ENCODE results near the gene GPR62.

Gene GPR62

GRCh38 chr3:51955893-51956770 lies 951 bp downstream of the GPR62 start:
- no peak for DNase-seq

DNA sequence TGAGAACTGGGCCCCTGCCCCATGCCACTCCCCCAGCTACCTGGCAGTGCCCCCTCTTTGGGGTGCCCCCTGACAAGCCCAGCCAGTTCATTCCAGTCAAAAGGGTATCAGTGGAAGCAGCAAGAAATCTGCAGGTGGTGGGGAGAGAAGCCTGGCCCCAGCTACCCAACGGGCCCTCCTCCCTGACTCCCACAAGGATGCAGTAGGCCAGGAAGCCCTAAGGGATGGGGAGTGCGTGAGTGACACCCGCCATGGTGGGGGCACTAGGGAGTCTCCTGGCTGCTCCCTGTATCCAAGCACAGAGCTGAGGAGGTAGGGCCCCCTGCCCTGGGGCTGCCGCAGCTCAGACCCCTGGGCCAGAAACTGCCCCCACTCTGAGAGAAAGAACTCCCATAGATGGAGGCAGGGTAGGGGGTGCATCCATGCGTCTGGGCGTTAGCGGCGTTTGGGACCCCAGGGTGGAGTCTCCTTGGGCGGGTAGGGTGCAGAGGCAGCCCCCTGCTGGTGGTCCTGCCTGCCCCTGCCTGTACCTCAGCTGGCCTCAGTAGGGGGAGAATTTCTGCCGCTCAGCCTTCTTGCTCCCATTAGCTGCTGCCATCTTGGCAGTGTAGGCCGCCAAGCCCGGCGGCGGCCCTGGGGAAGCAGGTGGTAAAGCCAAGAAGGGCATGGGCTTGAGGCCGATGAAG lies 2.5 kb downstream of the GPR62 start:
- DNase-seq: no peak

DNA sequence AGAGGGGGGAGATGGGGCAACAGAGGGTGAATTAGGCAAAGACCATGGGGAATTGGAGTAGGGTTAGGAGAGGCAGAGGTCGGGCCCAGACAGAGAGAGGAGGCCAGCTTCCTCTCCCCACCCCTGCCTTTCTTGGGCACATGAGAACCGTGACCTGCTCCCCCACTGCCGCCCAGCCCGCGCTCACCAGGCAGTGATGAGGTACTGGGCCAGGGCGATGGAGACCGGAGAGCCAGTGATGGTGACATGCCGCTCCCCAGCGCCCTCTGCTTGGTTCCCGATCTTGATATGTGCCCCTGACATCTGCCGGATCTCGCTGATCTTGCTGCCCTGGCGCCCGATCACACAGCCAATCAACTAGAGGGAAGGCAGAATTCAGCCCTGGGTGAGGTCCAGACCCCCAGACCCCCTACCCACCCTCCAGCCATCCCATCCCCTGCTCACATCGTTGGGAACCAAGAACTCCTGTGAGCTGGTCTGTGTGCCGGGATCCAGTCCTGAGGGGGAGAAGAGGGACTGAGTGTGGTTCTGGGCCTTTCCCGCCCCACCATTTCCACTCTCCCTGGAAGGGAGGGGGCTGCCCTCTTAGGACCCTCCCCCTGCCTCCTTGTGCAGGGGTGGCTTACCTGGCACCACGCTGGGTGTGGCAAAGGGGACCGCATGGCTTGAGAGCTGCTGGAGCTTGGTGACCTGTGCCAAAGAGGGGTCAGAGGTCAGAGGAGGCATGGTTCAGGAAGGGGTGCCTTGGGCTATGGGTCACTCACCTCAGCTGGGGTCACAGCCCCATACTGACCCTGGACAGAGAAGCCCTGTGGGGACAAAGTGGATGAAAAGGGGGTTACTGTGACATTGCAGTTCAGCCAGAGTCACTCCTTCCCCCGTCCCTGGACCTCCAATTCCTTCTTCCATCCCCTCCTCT lies 3.7 kb downstream of the GPR62 start:
- DNase-seq: no peak

GRCh38 chr3:51959651-51960050 lies 4.5 kb downstream of the GPR62 start:
- DNase-seq: no peak

GRCh38 chr3:51960386-51960785 lies 5.2 kb downstream of the GPR62 start:
- DNase-seq: no peak

GRCh38 chr3:51961011-51961410 lies 5.8 kb downstream of the GPR62 start:
- DNase-seq: no peak

DNA sequence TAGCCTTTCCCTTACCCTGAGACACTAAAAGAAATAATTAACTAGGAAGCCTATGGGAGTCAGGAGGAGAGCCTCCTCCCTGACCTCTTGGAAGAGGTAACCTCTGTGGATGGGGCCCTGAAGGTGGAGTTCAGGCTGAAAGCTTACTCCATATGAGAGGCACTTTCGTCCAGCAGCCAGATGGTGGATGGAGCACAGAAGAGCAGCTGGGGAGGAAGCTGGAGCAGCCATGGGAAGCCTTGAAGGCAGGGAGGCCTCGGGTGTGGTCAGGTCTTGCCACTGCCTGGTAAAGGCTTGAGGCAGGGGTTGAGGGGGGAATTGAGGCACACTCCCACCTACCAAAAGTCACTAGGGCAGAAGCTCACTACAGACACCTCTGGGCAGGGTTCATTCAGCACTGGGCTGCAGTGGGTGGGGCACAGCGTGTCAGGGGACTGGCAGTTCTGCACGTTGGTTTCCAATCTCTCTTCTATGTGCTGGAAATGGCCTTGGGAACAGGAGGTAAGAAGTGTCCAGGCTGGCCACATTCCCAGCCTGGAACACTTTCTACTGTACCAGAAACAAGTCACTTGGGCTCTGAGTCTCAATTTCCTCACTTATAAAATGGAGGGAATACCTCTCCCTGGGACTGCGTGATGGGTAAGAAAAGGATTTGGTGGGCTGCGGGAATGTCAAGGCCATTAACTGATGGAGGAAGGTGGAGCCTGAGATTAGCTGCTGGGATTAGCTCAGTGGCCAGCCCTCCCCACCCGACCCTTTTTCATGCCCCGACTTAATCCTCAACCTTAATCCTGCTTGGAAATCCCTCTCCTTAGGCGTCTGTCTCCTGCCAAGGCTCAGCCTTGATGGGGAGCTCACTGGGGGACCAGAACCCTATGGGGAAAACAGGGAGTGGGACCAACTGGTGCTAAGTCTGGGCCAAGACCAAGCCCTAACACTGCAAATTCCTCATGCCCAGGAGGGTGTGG lies 6.7 kb downstream of the GPR62 start:
- no peak for DNase-seq

- DNase-seq: no peak
These were observed 7.8 kb downstream of the GPR62 start for GRCh38 chr3:51962854-51963530.

DNA sequence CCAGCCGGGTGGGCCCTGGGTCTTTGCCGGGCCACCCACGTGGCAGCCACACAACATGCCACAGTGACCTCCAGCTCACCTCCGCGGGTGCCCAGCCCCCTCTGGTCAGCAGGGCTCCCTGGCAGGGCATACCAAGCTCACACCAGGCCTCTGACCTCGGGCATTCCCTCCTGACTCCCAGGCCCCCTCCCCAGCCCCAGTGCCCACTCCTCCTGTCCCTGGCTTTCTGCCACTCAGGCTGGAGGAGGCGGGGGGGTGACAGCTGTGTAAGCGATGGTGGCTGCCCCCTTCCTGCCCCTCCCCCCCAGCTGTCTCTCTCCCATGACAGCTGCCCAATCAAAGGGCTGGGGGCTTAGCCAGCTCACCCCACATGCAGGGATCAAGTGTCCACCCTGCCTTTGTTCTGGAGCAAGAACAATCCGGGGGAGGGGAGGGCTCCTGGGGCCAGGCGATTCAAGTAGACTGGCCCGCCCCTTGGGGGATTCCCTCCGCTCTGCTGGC lies 8.8 kb downstream of the GPR62 start:
- DNase-seq: no peak

GRCh38 chr3:51964521-51964920 lies 9.3 kb downstream of the GPR62 start:
- DNase-seq: no peak

GRCh38 chr3:51966016-51966415 lies 10.8 kb downstream of the GPR62 start:
- no peak for DNase-seq

- DNase-seq: no peak
These were observed 11.3 kb downstream of the GPR62 start for GRCh38 chr3:51966486-51966885.

DNA sequence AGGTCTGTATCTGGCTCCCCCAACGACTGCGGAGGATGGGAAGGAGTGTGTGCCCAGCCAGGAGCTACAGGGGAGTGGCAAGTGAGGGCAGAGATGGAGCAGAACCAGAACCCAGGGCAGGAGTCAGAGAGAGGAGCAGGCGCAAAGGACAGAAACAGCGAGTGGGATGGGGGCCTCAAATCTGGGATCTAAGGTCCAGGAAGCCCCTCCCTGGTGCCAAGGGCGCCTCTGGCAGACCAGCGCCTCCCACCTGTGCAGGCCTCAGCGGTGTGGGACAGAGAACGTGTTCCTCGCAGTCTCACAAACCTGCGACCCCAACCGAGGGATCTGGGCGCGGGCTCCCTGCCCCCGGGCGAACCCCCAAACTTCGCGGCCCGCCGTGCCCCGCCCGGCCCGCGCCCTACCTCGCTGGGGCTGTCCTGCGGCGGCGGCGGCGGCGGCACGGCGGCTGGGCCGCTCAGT lies 11.8 kb downstream of the GPR62 start:
- DNase-seq: no peak

DNA sequence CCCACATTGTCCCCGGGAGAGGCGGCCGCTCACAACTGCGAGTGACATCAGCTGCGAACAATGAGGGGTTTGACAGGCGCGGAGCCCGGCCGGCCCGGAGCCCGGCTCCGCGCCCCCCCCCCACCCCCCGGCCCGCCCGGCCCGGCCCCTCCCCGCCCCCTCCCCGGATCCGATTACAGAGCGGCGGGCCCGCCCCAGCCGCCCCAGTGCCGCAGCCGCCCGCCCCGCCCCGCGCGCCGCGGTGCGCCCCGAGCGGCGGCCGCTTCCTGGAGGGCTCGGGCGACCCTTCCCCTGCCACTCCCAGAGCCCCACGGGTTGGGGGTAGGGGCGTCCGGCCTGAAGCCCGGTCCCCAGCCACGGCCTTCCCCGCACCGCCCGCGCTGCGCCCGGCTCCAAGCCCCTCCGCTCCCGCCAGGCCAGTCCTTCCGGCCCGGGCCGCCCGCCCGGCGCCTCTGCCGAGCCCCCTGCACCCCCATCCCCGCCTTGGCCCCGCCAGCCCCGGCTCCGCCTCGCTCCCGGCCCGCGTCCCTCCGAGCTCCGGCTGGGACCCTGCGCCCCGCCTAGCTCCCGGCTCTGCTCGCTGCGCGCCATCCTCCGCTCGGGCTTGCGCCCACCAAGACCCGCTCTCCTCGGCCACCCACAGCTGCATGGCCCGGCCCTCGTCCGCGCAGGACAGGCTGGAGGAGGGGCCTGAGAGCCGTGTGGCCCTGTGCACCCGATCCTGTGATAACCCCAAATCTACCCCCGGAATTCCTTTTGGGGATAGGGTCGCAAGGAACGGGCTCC lies 12.4 kb downstream of the GPR62 start, which contains the start of gene PCBP4:
Gene PCBP4 (minus strand): TSS at position 71 of the 786 bp plus-strand sequence. CDS start 6,214 bp downstream, outside the sequence.
- DNase-seq: no peak

DNA sequence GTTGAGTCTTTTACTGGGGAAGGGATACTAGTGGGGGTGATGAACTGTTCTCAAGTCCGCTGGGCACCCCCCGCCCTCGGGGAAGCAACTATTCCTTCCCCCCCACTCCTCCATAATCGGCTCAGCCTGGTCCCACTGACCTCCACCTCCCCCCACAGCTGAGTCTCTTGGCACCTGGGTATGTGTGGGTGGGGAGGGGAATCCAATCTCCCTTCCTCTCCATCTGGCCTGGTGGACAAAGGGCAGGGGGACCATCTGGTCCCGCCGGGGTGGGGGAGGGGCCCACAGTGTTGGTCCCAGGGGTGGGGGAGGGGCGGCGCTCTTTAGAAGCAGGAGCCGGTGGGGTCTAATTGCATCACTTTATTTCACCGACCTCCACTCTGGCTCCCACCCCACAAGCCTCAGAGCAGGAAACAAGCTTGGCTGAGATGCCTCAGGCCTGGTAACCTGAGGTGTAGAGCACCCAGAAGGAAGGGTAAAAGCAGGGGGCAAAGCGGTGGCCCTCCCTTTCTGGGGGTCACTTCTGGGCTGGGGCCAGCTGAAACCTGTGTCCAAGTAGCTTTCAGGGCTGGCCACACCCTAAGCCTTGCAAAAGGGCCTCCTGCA lies 13.1 kb downstream of the GPR62 start:
- DNase-seq: no peak

- DNase-seq: no peak
These were observed 13.9 kb downstream of the GPR62 start for GRCh38 chr3:51968883-51969678.

- DNase-seq: no peak
These were observed 14.7 kb downstream of the GPR62 start for GRCh38 chr3:51969841-51970240.

GRCh38 chr3:51970606-51971300 lies 15.6 kb downstream of the GPR62 start:
- no peak for DNase-seq
